ENCODE data around the gene INF2.
"Not testable (repeated sequence)": the region's sequence is repeated elsewhere in the genome, so short reads cannot be mapped to it uniquely, and the experiment has no call there.

The INF2 gene

GRCh38 chr14:104657101-104657524 is 32.3 kb upstream of the INF2 start:
- DNase-seq (ENCODE audit: low spot score), result no peak

- no peak for DNase-seq (ENCODE audit: low spot score)
These were observed 31.7 kb upstream of the INF2 start for GRCh38 chr14:104657563-104658324.

DNA sequence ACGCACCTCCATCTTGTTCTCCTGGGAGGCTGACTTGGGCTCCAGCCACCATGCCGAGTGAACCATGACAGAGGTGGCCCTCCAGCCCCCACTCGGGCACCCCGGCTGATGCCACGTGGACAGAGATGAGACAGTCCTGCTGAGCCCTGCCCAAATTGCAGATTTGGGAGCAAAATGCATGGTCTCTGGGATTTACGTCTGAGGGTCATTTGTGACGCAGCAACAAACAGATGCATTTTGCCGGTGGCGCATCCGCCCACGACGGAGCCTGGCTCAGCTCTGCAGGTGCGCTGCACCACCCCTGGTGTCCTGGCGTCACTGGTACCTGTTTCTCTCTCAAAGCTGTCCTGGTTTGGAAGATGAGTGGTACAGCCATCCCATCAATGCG is 31.1 kb upstream of the INF2 start:
- no peak for DNase-seq (ENCODE audit: low spot score)

GRCh38 chr14:104659146-104659545 is 30.3 kb upstream of the INF2 start:
- DNase-seq (ENCODE audit: low spot score), result no peak

GRCh38 chr14:104659764-104660523 is 29.5 kb upstream of the INF2 start:
- no peak for DNase-seq (ENCODE audit: low spot score)

- DNase-seq (ENCODE audit: low spot score), result no peak
These were observed 28.8 kb upstream of the INF2 start for GRCh38 chr14:104660597-104660996.

DNA sequence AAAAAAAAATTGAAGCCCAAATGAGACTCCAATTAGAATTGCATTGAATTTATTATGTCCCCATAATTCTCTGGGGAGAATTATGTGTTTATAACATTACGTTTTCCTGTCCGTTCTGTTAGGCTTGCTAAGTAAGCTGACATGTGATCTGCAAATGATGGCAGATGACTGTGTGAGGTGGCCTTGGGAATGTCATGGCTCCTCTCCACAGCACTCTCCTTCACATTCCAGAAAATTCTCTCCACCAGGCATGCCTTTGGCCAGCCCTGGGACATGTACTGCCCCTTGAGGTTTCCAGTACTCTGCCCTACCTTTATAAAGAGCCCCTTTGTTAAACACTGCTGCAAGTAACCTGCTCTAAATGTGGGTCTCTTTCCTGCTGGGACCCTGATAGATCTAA is 28.3 kb upstream of the INF2 start:
- no peak for DNase-seq (ENCODE audit: low spot score)

GRCh38 chr14:104661528-104662157 is 27.8 kb upstream of the INF2 start:
- DNase-seq (ENCODE audit: low spot score), result not testable (repeated sequence)

DNA sequence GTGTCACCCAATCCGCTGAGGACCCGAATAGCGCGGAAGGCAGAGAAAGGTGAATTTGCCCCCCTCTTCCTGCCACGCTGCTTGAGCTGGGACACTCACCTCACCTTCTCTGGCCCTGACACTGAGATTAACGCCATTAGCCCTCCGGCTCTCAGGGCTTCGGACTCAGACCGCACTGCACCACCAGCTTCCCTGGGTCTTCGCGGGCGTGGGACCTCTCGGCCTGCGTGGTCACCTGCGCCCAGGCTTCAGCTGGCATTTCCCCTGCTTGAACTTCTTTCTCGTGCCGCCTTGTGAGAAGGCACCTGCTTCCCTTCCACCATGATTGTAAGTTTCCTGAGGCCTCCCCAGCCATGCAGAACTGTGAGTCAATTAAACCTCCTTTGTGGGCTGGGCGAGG is 26.9 kb upstream of the INF2 start:
- not testable (repeated sequence) for DNase-seq (ENCODE audit: low spot score)

DNA sequence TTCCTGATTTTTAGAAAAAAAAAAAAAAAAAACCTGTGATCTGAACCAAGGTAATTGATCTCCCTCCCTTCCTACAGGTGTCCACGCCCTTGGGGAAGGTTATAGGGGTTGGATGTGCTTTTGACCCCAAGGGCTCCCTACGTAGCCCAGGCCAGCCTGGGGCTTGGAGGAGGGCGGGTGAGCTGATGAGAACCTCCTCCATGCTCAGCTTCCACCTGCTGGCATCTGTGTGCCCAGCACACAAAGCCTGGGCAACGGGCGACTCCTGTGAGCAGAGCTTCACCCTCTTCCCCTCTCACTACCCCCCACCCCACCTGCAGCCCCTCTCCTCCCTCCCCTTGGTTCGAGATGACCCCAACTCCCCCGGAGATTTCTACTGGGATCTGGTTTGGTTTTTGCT is 25.3 kb upstream of the INF2 start:
- DNase-seq (ENCODE audit: low spot score), result no peak

GRCh38 chr14:104664588-104664987 is 24.8 kb upstream of the INF2 start:
- no peak for DNase-seq (ENCODE audit: low spot score)

DNA sequence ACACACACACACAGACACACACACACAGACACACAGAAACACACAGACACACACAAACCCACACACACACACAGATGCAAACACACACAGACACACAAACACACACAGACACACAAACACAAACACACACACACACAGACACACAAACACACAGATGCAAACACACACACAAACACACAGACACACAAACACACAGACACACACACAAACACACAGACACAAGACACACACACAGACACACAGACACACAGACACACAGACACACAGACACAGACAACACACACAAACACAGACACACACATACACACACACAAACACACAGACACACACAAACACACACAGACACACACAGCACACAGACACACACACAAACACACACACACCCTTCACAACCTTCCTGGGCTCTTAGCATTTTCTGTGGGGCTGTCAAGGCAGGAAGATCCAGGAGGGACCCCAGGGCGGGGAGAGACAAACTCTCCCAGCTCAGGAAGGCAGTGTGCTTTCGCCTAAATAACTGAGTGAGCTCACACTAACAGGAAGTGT is 24.2 kb upstream of the INF2 start:
- DNase-seq (ENCODE audit: low spot score), result no peak

GRCh38 chr14:104665657-104666522 is 23.5 kb upstream of the INF2 start:
- no peak for DNase-seq (ENCODE audit: low spot score)

DNA sequence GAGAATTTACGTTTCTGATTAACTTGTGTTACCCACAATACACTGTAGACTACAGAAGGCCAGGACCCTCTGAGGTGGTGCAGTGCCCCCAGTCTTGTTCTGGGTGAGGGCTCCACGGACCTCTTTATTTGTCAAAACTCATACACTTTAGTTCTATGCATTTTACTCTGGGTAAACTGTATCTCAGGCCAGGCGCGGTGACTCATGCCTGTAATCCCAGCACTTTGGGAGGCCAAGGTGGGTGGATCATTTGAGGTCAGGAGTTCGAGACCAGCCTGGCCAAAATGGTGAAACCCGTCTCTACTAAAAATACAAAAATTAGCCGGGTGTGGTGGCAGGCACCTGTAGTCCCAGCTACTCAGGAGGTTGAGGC is 22.9 kb upstream of the INF2 start:
- DNase-seq (ENCODE audit: low spot score), result not testable (repeated sequence)

- no peak for DNase-seq (ENCODE audit: low spot score)
These were observed 22.4 kb upstream of the INF2 start for GRCh38 chr14:104666981-104667380.

- no peak for DNase-seq (ENCODE audit: low spot score)
These were observed 19.7 kb upstream of the INF2 start for GRCh38 chr14:104669697-104670096.

GRCh38 chr14:104671330-104671977 is 18.0 kb upstream of the INF2 start:
- DNase-seq (ENCODE audit: low spot score), result not testable (repeated sequence)

DNA sequence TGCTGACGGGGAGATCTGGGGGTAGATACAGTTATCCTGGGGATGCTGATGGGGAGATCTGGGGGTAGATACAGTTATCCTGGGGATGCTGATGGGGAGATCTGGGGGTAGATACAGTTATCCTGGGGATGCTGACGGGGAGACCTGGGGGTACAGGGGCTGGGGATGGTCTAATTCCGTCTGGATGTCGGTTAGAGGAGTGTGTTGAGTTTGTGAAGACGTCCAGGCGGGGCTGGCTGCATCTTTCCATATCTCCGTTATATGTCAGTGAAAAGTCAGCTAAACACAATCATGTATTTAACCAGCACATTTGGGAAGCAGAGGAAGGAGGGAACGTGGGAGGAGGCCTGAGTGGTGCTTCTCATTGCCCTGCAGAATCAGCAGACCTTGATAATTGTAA is 17.3 kb upstream of the INF2 start:
- not testable (repeated sequence) for DNase-seq (ENCODE audit: low spot score)

- DNase-seq (ENCODE audit: low spot score), result no peak
These were observed 15.9 kb upstream of the INF2 start for GRCh38 chr14:104673481-104673880.

DNA sequence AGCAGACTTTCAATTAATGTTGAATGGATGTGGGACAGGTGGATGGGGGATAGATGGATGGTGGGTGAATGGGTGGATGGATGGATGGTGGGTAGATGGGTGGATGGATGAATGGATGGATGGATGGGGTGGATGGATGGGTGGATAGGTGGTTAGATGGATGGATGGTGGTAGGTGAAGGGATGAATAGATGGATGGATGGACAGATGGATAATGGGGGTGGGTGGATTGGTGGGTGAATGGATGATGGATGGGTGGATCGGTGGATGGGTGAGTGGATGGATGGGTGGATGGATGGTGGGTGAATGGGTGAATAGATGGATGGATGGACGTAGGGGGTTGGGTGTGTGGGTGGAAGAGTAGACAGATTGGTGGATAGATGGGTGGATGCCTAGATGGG is 14.0 kb upstream of the INF2 start:
- no peak for DNase-seq (ENCODE audit: low spot score)

DNA sequence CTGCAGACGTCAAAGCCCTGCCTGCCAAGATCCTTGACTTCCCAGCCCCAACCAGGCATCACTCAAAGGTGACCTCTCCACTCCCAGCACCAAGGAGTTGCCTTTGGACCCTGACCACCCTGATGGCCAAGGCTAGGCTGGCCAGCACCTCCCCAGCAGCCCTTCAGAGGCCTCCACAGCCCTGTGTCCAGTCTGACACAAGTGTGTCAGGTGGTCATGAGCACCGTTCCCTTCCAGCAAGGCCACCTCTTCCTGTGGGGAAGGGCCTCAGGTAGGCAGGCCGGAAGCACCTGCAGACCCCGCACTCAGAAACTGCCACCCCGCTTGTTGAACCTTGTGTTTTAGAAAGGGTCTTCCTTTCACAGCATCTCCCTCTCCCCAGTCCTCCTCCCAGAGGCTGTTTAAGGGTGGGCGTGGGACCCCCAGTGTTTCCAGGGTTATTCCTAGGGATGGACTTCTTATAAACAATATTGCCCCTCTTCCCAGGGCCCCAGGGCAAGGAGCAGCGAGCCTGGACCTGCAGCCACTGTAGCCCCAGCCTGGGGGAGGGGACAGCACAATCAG is 13.2 kb upstream of the INF2 start:
- no peak for DNase-seq (ENCODE audit: low spot score)

Measured in kidney capillary endothelial cell (primary cell).